Measurements from ENCODE around the gene ASZ1.
"Not testable (repeated sequence)": the region's sequence is repeated elsewhere in the genome, so short reads cannot be mapped to it uniquely, and the experiment has no call there.

ASZ1 gene

DNA sequence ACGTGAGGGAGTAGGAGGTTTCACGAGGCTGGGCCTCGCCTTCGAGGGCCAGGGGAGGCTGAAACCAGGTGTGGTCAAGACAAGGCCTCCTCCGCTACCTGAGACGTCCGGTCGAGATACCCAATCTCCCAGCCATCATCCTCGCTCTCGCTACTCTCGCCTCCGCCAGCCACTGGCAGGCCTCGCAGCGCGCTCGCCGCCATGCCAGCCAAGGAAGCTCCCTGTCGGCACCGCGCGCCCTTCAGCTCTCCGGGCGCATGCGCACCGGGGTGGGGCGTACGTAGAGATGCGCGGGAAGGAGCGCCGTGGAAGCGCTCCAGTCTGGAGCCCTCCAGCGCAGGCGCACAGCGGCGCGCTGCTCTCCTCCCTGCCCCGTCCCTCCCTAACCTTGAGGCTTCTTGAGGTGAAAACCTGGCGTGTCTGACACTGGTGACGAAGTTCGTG lies at the start of gene ASZ1:
ASZ1 (minus strand) TSS at position 236 of the 444 bp plus-strand sequence; CDS start at position 203, 33 bp downstream.
- no peak for DNase-seq

DNA sequence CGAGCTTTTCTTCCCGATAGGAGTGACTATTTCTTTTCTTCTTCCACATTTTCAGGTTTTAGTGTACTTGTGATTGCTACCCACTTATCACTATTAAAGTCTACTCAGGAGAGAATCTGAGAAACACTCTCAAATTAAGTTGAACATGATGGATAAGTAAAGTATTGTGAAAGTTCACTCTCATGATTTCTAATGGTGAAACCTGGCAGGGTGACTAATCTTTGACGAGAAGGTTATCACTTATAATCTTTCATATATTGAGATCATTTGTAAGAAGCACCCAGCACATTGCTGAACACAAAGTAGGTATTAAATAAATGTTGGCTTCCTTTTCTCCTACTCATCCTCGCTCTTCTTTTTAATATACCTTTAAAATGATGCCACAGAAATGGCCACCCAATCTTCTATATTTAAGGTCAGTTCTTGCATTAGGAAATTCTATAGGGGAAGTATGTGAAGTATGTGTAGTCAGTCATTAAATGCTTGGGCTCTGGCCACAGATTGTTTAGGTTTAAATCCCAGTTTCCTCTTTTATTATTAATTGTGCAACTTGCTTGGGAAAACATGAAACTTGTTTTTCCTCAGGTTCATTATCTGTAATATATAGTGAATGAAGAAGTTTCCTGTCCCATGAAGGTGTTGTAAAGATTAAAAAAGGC lies 49.4 kb upstream of the ASZ1 start:
- DNase-seq: no peak

GRCh38 chr7:117472335-117472734 lies 45.0 kb upstream of the ASZ1 start:
- DNase-seq: no peak

DNA sequence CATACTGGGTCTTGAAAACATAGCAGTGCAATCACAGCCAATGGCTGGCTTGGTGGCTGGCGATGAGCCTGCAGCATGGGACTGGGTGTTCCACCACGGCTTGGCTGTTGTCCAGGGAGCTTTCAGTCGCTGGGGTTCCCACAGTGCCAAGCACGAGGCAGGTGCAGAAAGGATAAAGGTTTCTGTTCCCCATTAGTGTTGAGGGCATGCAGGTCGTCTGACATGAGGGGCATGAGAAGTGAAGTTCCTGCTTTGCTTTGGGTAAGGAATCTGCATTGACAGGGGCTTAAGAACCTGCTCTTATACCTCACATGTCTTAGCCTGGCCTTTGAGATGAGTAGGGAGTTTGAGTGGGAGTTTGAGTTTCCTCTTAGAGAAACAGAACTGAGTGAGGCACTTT lies 43.5 kb upstream of the ASZ1 start:
- DNase-seq: no peak

DNA sequence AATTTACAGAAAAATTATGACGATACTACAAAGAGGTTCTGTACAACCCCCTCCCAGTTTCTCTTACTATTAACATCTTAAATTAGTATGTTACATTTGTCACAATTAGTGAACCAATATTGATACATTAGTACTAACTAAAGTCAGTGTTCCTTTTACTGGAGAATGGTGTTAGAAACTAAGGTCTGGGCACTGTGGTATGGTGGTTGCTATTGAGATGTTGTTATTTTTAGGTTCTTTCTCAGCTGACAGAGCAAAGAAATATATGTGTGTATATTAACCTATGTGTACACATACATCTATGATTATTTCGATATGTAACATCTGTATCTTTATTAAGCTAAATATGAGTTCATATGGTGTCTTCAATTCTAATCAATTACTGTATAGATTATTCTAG lies 40.9 kb upstream of the ASZ1 start:
- no peak for DNase-seq

DNA sequence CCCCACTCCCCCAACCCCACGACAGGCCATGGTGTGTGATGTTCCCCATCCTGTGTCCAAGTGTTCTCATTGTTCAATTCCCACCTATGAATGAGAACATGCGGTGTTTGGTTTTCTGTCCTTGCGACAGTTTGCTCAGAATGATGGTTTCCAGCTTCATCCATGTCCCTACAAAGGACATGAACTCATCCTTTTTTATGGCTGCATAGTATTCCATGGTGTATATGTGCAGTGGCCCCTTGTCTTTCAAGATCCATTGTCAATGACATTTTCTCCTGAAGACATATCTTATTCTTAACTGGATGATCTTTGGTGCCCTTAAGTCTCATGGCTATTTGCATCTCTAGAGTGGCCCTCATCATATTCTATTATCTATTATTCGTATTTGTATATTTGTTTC lies 33.5 kb upstream of the ASZ1 start:
- DNase-seq: not testable (repeated sequence)

- no peak for DNase-seq
These were observed 32.4 kb upstream of the ASZ1 start for GRCh38 chr7:117459735-117460134.

GRCh38 chr7:117458977-117459583 lies 31.8 kb upstream of the ASZ1 start:
- no peak for DNase-seq

DNA sequence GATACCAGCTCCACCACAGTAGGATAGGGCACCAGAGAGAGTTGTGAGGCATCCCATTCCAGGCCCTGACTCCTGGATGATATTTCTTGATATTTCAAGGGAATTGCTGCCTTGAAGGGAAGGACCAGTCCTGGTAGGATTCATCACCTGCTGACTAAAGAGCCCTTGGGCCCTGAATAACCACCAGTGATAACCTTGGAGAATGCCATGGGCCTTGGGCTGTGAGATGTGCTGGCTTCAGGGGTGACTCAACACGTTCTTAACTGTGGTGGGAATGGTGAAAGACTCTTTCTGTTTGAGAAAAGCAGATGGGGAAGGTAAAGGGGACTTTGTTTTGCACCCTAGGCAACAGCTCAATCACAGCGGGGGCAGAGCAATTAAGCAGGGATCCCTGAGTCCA lies 21.4 kb upstream of the ASZ1 start:
- no peak for DNase-seq

GRCh38 chr7:117446220-117446815 lies 19.0 kb upstream of the ASZ1 start:
- no peak for DNase-seq

DNA sequence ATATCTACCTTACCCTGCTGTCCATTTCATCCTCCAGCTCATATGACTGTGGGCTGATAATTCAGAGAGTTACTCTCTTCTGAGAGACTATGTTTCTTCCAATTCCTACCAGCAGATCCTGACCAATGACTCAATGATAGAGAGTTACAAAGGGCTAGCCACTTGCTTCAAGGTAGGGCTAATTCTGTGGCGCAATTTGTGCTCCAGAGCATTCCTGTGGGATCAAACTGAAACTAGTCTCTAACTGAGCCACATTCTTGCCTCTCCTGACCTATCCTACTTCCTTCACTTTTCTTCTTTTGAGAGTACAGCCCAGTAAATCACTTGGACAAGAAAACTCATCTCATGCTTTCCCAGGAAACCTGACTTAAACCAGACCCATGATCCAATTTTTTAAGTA lies 17.9 kb upstream of the ASZ1 start:
- DNase-seq: no peak

GRCh38 chr7:117444646-117445045 lies 17.4 kb upstream of the ASZ1 start:
- no peak for DNase-seq

DNA sequence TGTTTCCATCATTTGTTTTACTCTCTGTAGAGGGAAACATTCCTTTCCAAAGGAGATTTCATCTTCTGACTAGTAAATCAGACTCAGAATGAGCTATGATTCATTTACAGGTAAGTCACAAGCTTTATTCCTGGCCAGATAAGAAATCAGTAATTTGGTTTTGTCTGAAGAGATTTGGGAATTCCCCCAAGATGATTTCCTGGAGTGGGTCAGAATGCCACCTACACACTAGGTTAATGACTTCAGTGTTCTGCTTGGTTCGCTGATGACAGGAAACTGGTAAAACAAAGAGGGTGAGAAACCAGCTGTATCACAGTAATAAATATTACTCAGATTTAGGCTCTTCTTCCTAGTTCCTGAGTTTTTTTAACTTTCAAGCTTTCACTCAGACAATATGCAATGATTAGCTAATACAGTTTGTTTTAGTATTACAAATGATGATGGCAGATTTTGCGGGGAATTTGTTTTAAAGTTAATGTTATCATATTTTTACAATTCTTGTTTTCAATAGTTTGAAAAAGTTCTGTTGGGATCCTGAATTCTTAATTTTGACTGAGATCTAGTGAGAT lies 8.3 kb upstream of the ASZ1 start:
- no peak for DNase-seq

DNA sequence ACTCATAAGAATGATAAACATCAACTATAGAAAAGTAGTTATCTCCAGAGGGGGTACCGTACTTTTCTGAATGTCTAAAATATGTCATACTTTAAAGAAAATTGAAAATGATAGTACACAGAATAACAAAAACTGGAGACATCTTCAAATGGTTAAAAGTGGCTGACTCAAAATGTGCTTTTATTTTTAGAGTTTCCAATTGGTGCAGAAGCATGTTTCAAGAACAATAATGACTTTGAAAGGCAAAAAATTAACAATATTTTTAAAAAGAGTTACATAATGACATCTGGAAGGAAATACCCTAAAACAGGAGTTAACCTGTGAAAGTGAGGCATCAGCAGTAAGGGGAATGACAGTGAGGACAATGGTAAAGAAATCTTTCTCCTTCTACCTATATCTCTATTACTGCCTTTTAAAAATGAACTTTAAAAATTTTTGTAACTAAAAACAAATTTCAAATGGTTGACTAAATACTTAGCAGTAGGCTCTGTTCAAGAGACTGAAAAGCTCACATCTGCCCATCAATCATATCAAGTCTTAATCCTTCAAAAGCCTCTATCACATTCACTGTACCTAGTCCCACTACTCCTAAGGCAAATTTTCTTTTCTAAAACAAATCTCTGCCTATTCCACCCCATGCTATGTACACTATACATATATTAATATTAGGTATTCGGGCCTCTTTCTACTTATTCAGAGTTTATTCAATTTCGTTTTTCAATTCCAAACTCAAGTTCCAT lies 3.0 kb downstream of the ASZ1 start:
- no peak for DNase-seq

GRCh38 chr7:117414591-117414990 lies 12.7 kb downstream of the ASZ1 start:
- not testable (repeated sequence) for DNase-seq

GRCh38 chr7:117412946-117413559 lies 14.2 kb downstream of the ASZ1 start:
- no peak for DNase-seq

DNA sequence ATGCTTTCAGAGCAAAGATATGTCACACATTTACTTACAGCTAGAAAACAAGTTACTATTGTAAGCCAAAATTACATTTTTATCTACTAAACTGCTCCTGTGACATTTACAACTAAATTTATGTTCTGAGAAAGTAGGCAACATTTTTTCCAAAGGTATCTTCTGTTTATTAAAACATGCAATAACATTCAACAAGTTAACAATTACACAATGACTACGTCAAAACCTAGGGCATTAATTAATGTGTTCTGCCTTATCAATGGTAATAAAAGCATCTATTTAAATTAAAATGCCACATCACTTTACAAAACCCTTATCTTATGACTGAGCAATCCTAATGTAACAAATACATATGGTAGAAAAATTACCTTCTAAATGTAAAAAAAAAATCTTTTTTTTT lies 14.9 kb downstream of the ASZ1 start:
- no peak for DNase-seq

- no peak for DNase-seq
These were observed 15.8 kb downstream of the ASZ1 start for GRCh38 chr7:117411539-117411938.

DNA sequence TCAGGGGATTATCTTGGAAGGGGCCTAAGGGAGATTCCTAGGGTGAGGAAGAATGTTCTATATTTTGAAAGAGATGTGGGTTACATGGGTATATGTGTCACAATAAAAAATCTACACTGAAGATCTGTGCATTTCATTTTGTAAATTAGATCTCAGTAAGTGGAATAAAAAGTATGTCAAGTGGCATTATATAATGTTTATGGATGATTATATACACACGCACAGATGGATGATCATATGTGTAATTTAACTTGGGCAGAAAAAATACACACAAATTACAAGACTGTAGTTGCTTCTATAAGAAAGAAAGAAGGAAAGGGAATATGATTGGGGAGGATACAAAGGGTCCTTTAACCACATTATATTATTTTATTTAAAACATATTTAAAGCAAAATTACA lies 18.5 kb downstream of the ASZ1 start:
- no peak for DNase-seq

DNA sequence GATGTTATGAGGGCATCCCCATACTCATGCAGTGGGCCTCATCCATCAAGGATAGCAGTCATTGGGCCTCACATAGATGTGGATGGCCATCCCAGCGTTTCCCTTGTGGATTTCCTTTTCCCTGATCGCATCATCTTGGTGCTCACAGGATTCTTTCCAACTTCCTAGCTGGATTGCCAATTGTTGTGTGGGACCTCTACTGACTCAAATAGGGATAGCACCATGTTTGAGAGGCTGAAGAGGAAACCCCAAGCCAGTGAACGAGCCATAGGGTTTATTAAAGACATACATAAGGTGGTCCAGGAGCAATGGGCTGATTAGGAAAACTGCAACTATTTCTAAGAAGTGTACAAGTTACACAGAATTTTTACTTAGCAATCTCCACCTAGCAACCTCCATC lies 21.8 kb downstream of the ASZ1 start:
- DNase-seq: no peak

DNA sequence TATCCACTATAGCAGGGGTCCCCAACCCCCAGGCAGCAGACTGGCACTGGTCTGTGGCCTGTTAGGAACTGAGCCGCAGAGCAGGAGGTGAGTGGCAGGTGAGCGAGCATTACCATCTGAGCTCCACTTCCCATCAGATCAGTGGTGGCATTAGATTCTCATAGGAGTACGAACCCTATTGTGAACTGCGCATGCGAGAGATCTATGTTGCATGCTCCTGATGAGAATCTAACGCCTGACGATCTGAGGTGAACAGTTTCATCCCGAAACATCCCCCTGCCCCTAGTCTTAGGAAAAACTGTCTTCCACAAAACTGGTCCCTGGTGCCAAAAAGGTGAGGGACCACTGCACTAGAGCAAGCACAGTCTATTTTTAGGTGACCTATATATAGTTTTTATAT lies 23.6 kb downstream of the ASZ1 start:
- DNase-seq: no peak

GRCh38 chr7:117402109-117402508 lies 25.2 kb downstream of the ASZ1 start:
- DNase-seq: no peak
